ENCODE data around the gene THAP8. TPM values are rescaled to one million over a fixed set of nuclear protein-coding genes. Genes with fewer than 3 reads are reported as not detected.

Gene THAP8
- total and polyA plus RNA-seq, 2 donors (not counting 3 experiments of a cell fraction or from before 2014, with no cell fraction given), result 2.9 to 6.6 TPM

DNA sequence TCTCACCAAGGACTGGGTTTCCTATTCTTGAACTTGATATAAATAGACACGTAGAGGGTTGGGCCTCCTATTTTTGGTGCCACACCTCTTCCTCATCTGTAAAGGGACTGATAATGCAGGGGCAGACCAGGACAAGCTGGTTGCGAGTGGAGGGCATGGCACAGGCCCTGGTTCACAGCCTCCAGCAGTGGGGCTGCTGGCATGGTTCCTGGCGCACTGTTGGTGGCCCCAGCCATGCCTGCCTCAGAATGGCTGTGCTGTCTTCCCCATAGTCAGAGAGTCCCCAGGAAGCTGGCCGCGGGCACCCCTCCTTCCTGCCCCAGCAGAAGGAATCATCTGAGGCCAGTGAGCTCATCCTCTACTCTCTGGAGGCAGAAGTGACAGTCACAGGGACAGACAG is 46.4 kb upstream of the THAP8 start:
- no TSS peak for BruUV-seq (replicated peaks)
- DNase-seq (ENCODE audit: low read depth, low spot score) (no peak), FAIRE-seq (no peak)
- Histone ChIP-seq H3K27ac (ENCODE audit: insufficient read depth, low read depth, low read length) (no peak overlapping the region), H3K79me2 (ENCODE audit: control insufficient read depth, insufficient read depth, low read length) (no peaks in the 10 kb centered on the region), H3K4me1 (ENCODE audit: control insufficient read depth, extremely low read depth, insufficient read depth, low read length) (no peaks in the 10 kb centered on the region), H4K20me1 (replicated peaks; ENCODE audit: control insufficient read depth, extremely low read depth, insufficient read depth, low read length) (no peaks in the 10 kb centered on the region), H3K27me3 (ENCODE audit: control insufficient read depth in 2 of 2, insufficient read depth in 2 of 2, low read length in 2 of 2) (no peaks in the 10 kb centered on the region), H3K4me2 (ENCODE audit: insufficient read depth, low read length) (no peak overlapping the region), H3K9ac (replicated peaks; ENCODE audit: extremely low read depth, insufficient read depth, low read length) (no peak overlapping the region), H3K9me3 (replicated peaks; ENCODE audit: control insufficient read depth, insufficient read depth, low read length) (no peaks in the 10 kb centered on the region), H3K4me3 (replicated peaks in 1 of 3; ENCODE audit: insufficient read depth in 1 of 3, low read depth in 1 of 3, low read length in 3 of 3) (no peak overlapping the region), H3K36me3 (ENCODE audit: control insufficient read depth in 2 of 2, extremely low read depth in 1 of 2, insufficient read depth in 2 of 2, low read length in 2 of 2) (peaks cover 3 to 9% of the 10 kb centered on the region in 2 experiments), H2AFZ (ENCODE audit: low read depth, low read length) (no peak overlapping the region), H3K9me1 (replicated peaks; ENCODE audit: control insufficient read depth, extremely low read depth, insufficient read depth, low read length) (no peaks in the 10 kb centered on the region)
- ChIA-PET POLR2A (no interaction called here), CTCF (interaction anchor here (1.9 kb wide), 1 partner anchor 14 kb away, joined by 5 read pairs; the partner anchor contains the start of gene POLR2I)
- dilution Hi-C loops (cut with MboI; ENCODE audit: extremely low pct_ligation_motif_present, low sequenced_read_pairs), result no loop called here
- intact Hi-C loops (cut with micrococcal nuclease), result no loop called here
- TF ChIP-seq POLR2A (IDR thresholded peaks at IDR 0.05; ENCODE audit: low read depth, low read length) (no peak), POLR2AphosphoS5 (IDR thresholded peaks at IDR 0.05; ENCODE audit: insufficient read depth, low read depth, low read length) (no peak), FOS (IDR thresholded peaks at IDR 0.05; ENCODE audit: borderline replicate concordance, insufficient read depth, low read length) (no peak), MYC (IDR thresholded peaks at IDR 0.05; ENCODE audit: low read depth, low read length) (no peak), JUN (IDR thresholded peaks at IDR 0.05; ENCODE audit: borderline replicate concordance, insufficient read depth, insufficient read length, low read depth) (no peak), GATA2 (IDR thresholded peaks at IDR 0.05; ENCODE audit: insufficient read depth, insufficient read length, low read depth, low read length) (no peak), CTCF (IDR thresholded peaks at IDR 0.05; ENCODE audit: extremely low read depth in 1 of 2, insufficient read depth in 1 of 2, low read depth in 1 of 2, low read length in 2 of 2) (no peak), EZH2 (IDR thresholded peaks at IDR 0.05; ENCODE audit: borderline replicate concordance, low read depth, low read length, severe bottlenecking) (no peak)
- TF ChIP-seq, protein P1, sequence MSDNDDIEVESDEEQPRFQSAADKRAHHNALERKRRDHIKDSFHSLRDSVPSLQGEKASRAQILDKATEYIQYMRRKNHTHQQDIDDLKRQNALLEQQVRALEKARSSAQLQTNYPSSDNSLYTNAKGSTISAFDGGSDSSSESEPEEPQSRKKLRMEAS (IDR thresholded peaks at IDR 0.05; ENCODE audit: insufficient read depth, insufficient read length), result no peak
